HEK293 (cell line): ENCODE results near the gene LPCAT1.

Experiments
- OSR2 ChIP-seq: fragments of 450-650 bp; formaldehyde crosslinking; IDR thresholded peaks from 2 replicates; pipeline ENCODE4 v1.5.1; 2016; ENCODE audit warnings: missing biosample characterization, missing genetic modification characterization
- SP3 ChIP-seq: fragments of 450-650 bp; formaldehyde crosslinking; IDR thresholded peaks from 2 replicates; pipeline ENCODE4 v1.5.1; 2016; ENCODE audit warnings: missing biosample characterization, missing genetic modification characterization
- ZNF501 ChIP-seq: fragments of 450-650 bp; formaldehyde crosslinking; IDR thresholded peaks from 2 replicates; pipeline ENCODE4 v1.5.1; 2016; ENCODE audit warnings: missing biosample characterization, missing genetic modification characterization
- TF ChIP-seq, protein P1 (sequence below): fragments of 450-650 bp; formaldehyde crosslinking; IDR thresholded peaks from 2 replicates; pipeline ENCODE4 v1.5.1; 2016; ENCODE audit warnings: missing biosample characterization, missing genetic modification characterization
- TF ChIP-seq, protein P2 (sequence below): fragments of 450-650 bp; formaldehyde crosslinking; IDR thresholded peaks from 2 replicates; pipeline ENCODE4 v1.5.1; 2016; ENCODE audit warnings: missing biosample characterization, missing genetic modification characterization

DNA sequence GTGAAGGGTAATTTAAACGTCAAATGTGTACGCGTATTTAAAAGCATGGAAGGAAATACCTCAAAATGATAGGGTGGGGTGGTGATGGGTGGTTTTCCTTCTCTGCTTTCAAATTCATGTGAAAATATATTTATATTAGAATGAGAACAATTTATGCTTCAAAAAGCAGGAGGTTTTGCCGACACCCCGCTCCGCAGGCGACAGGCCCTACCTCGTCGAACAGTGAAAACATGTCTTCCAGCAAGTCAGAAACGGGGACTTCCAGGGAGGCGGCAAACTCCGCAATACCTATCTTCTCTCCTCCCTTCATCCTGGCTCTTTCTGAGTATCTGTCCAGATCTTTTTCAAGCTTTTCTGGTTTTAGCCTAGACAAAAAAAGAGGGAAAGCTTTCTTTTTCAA lies 50.0 kb downstream of the LPCAT1 start:
- TF ChIP-seq SP3 (no peak), OSR2 (no peak), ZNF501 (tag by site-specific recombination) (no peak)
- TF ChIP-seq, protein P1, sequence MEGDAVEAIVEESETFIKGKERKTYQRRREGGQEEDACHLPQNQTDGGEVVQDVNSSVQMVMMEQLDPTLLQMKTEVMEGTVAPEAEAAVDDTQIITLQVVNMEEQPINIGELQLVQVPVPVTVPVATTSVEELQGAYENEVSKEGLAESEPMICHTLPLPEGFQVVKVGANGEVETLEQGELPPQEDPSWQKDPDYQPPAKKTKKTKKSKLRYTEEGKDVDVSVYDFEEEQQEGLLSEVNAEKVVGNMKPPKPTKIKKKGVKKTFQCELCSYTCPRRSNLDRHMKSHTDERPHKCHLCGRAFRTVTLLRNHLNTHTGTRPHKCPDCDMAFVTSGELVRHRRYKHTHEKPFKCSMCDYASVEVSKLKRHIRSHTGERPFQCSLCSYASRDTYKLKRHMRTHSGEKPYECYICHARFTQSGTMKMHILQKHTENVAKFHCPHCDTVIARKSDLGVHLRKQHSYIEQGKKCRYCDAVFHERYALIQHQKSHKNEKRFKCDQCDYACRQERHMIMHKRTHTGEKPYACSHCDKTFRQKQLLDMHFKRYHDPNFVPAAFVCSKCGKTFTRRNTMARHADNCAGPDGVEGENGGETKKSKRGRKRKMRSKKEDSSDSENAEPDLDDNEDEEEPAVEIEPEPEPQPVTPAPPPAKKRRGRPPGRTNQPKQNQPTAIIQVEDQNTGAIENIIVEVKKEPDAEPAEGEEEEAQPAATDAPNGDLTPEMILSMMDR = no peak
- TF ChIP-seq, protein P2, sequence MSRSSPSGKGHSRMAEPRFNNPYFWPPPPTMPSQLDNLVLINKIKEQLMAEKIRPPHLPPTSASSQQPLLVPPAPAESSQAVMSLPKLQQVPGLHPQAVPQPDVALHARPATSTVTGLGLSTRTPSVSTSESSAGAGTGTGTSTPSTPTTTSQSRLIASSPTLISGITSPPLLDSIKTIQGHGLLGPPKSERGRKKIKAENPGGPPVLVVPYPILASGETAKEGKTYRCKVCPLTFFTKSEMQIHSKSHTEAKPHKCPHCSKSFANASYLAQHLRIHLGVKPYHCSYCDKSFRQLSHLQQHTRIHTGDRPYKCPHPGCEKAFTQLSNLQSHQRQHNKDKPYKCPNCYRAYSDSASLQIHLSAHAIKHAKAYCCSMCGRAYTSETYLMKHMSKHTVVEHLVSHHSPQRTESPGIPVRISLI (tag by site-specific recombination) = no peak
